K562 (cell line): ENCODE measurements around the gene PTGR1. TPM values are rescaled to one million over a fixed set of nuclear protein-coding genes. Genes with fewer than 3 reads are reported as not detected.

Experiments used
- ATAC-seq: fragments of 200-7000 bp; cut with Tn5 transposase; 3 replicates; pipeline ENCODE4 v1.9.1; 2020; ENCODE audit warnings: moderate library complexity
- BruUV-seq: library from RNA; stranded (reverse); fragments of 400-500 nt; replicated peaks from 2 replicates; lab custom pipeline; 2021; lab: Mats Ljungman, UMichigan
- CTCF ChIA-PET: fragments of 300-600 bp; formaldehyde crosslinking; extraction: SDS; loops from one replicate; lab custom pipeline; 2021; ENCODE audit warnings: low intra/inter-chr PET ratio; lab: Yijun Ruan, JAX
- POLR2A ChIA-PET: fragments of 300-600, 350-650 bp; sonication (Branson Sonifier 250); formaldehyde crosslinking; extraction: SDS; loops from one replicate; lab custom pipeline; 2021; ENCODE audit warnings: antibody characterized with exemption, inconsistent platforms; lab: Yijun Ruan, JAX
- DNase-seq, 4 experiments: peaks; one replicate each; pipeline versions ENCODE4 v3.0.0 to v3.0.0-alpha.2; 2011 to 2018; ENCODE audit warnings: low spot score in 3 of 4, mixed read lengths in 3 of 4; ENCODE audit errors: extremely low read depth in 1 of 4
- FAIRE-seq: peaks from 2 replicates; lab custom pipeline; 2011; peaks lifted over from hg19 to GRCh38; lab: Jason Lieb, UNC
- H2AFZ ChIP-seq: 2 replicates; pipeline ENCODE4 v1.6.0; 2011; ENCODE audit warnings: low read depth, low read length, control low read depth, inconsistent platforms
- H3K27ac ChIP-seq: fragments of 200-600 bp; 3 replicates; pipeline ENCODE4 v1.8.0; 2011; ENCODE audit warnings: low read depth, mild to moderate bottlenecking, control low read depth, inconsistent platforms, low read length, moderate library complexity, mixed read lengths; ENCODE audit errors: extremely low read depth
- H3K27me3 ChIP-seq, 2 experiments: fragments of 300-600 bp in 1 of 2; 2 replicates in 1 of 2; 3 replicates in 1 of 2; pipeline versions ENCODE4 v1.6.0 to v1.8.0; 2011; ENCODE audit warnings: inconsistent platforms in 2 of 2, low read length in 2 of 2, mild to moderate bottlenecking in 1 of 2, mixed read lengths in 1 of 2, moderate library complexity in 1 of 2; ENCODE audit not compliant: control insufficient read depth in 2 of 2, insufficient read depth in 2 of 2
- H3K36me3 ChIP-seq: fragments of 300-600 bp; 3 replicates; pipeline ENCODE4 v1.8.0; 2011; ENCODE audit warnings: mild to moderate bottlenecking, low read length, inconsistent platforms; ENCODE audit not compliant: control insufficient read depth, insufficient read depth
- H3K4me1 ChIP-seq, 2 experiments: fragments of 200-600 bp in 1 of 2; replicated peaks in 1 of 2; 2 replicates in 1 of 2; 3 replicates in 1 of 2; pipeline versions ENCODE4 v1.5.1 to v1.8.0; 2011; ENCODE audit warnings: inconsistent platforms in 2 of 2, low read length in 2 of 2, mild to moderate bottlenecking in 1 of 2, mixed read lengths in 1 of 2, moderate library complexity in 1 of 2; ENCODE audit not compliant: control insufficient read depth in 2 of 2, insufficient read depth in 2 of 2
- H3K4me2 ChIP-seq: 2 replicates; pipeline ENCODE4 v1.6.1; 2011; ENCODE audit warnings: low read length, control low read depth, inconsistent platforms, mixed read lengths; ENCODE audit not compliant: insufficient read depth
- H3K4me3 ChIP-seq: fragments of 200-600 bp; sonication (generic), shearing (Covaris generic); 2 replicates; pipeline ENCODE4 v1.5.1; 2016; ENCODE audit warnings: control low read depth, inconsistent platforms
- H3K79me2 ChIP-seq: fragments of 200-600 bp; 3 replicates; pipeline ENCODE4 v1.8.0; 2011; ENCODE audit warnings: low read length, inconsistent platforms; ENCODE audit not compliant: control insufficient read depth, insufficient read depth
- H3K9ac ChIP-seq, 2 experiments: 2 replicates each; pipeline versions ENCODE4 v1.6.0 to v1.6.1; 2011; ENCODE audit warnings: low read depth in 2 of 2, low read length in 2 of 2, control low read depth in 1 of 2, inconsistent platforms in 1 of 2, mild to moderate bottlenecking in 1 of 2, mixed read lengths in 1 of 2; ENCODE audit not compliant: insufficient read depth in 1 of 2
- H3K9me1 ChIP-seq: one replicate; pipeline ENCODE4 v1.6.0; 2011; ENCODE audit warnings: inconsistent platforms, mild to moderate bottlenecking, low read length, moderate library complexity; ENCODE audit not compliant: control insufficient read depth, insufficient read depth
- H3K9me3 ChIP-seq: replicated peaks from 2 replicates; pipeline ENCODE4 v1.5.1; 2011; ENCODE audit warnings: low read depth, low read length, inconsistent platforms; ENCODE audit not compliant: control insufficient read depth, insufficient read depth
- H4K20me1 ChIP-seq: replicated peaks from 2 replicates; pipeline ENCODE4 v1.6.1; 2011; ENCODE audit warnings: low read length, inconsistent platforms, mixed read lengths; ENCODE audit not compliant: control insufficient read depth, insufficient read depth
- CTCF ChIP-seq, 3 experiments: IDR thresholded peaks in 2 of 3; conservative IDR thresholded peaks in 1 of 3; 2 replicates each; pipeline ENCODE4 v1.5.1; 2011 to 2012; ENCODE audit warnings: low read length in 3 of 3, mild to moderate bottlenecking in 3 of 3, control low read depth in 2 of 3, improper control_type of control experiment in 1 of 3, inconsistent platforms in 1 of 3, low read depth in 1 of 3, mixed read lengths in 1 of 3, moderate library complexity in 1 of 3; ENCODE audit not compliant: insufficient read depth in 2 of 3
- KAT2B ChIP-seq: IDR thresholded peaks from one replicate; pipeline ENCODE4 v1.6.1; 2012; ENCODE audit warnings: low read depth, mild to moderate bottlenecking, control low read depth, inconsistent platforms, low read length, moderate library complexity
- RAD21 ChIP-seq, 2 experiments: fragments of 250-450 bp in 1 of 2; fragments of 450-650 bp in 1 of 2; sonication (Bioruptor Pico) in 1 of 2; formaldehyde crosslinking in 1 of 2; IDR thresholded peaks in 1 of 2; conservative IDR thresholded peaks in 1 of 2; 2 replicates each; pipeline versions ENCODE4 v1.4.0 to v1.8.0; 2020 to 2022; ENCODE audit warnings: mild to moderate bottlenecking in 2 of 2, moderate library complexity in 1 of 2
- REST ChIP-seq, 2 experiments: fragments of 450-650 bp; formaldehyde crosslinking in 1 of 2; IDR thresholded peaks; 2 replicates each; pipeline versions ENCODE4 v1.4.0 to v1.6.1; 2014 to 2020; ENCODE audit warnings: mild to moderate bottlenecking in 2 of 2, borderline replicate concordance in 1 of 2, low read depth in 1 of 2
- SMC3 ChIP-seq: conservative IDR thresholded peaks from 2 replicates; pipeline ENCODE4 v1.6.1; 2011; ENCODE audit warnings: low read depth, low read length, improper control_type of control experiment; ENCODE audit not compliant: insufficient read depth
- ZNF24 ChIP-seq: fragments of 450-650 bp; IDR thresholded peaks from 2 replicates; pipeline ENCODE4 v1.6.1; 2016
- WGBS: fragments of 100-300 bp; shearing (Covaris generic); methylation state at CpG from one replicate; pipeline ENCODE4 v1.1.6; 2016; ENCODE audit warnings: low coverage, mixed read lengths; ENCODE audit not compliant: insufficient coverage; ENCODE audit errors: missing lambda C conversion rate; 5-methylcytosine and 5-hydroxymethylcytosine counted together
- in situ Hi-C: fragments of 300-500 bp; cut with MboI; formaldehyde crosslinking; loops from 4 replicates; pipeline ENCODE4 v1.15.0; 2018; ENCODE audit warnings: inconsistent platforms, mixed read lengths
- intact Hi-C: fragments of 100-400 bp; cut with micrococcal nuclease; formaldehyde crosslinking; loops from 2 replicates; pipeline ENCODE4 v1.14.2; 2022
- polyA plus RNA-seq, 8 experiments: library from polyadenylated mRNA; depleted of rRNA in 4 of 8; stranded (reverse) in 5 of 8; unstranded in 3 of 8; fragments of >200 nt; fragmentation: Nextera tagmentation in 2 of 8; fragmentation: Illumina TruSeq in 1 of 8; extraction: Ambion mirVana in 2 of 8; extraction: Trizol in 1 of 8; gene quantifications; 2 replicates each; pipeline versions ENCODE4 v1.2.1 to v1.2.3, GENCODE V29; 2011 to 2014; ENCODE audit warnings: inconsistent platforms in 1 of 8, missing spikeins in 1 of 8
- total RNA-seq, 7 experiments: library from RNA; depleted of rRNA in 6 of 7; stranded (reverse); fragments of >200 nt in 6 of 7; fragmentation: Illumina TruSeq in 2 of 7; extraction: Trizol in 2 of 7; gene quantifications; 2 replicates each; pipeline versions ENCODE4 v1.2.1 to v1.2.3, GENCODE V29; 2011 to 2021; ENCODE audit warnings: low replicate concordance in 1 of 7

PTGR1 gene
- total and polyA plus RNA-seq, 9 of the 15 experiments (the other 6 are each of a cell fraction or from before 2014, with no cell fraction given) = 0.22 TPM; not detected in 8

DNA sequence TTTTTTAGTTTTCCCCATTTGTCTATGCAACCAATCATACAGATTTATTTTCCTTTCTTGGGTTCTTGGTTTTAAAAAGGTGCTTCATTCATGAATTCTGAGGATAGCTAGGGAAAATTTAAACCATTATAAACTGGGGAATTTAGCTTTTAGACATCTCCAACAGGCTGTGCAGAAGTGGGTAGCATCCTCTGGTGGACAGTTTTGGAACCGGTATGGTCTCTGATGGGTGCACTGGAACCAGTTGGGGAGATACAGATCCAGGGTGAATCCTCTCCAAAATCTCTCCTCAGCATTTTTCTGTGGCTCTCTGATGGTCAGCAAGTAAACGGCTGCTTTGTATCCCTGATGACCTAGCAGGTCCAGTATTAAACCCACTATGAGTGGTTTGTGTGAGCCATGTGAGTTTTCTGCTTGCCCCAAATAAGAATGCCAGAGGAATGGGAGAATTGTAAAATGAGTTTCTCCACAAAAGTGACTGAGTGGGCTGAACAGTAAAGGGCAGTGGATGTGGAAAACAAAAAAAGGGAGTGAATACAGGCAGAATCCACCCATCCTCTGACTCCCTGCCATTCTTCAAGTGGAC, 22.5 kb upstream of the PTGR1 start:
- Histone ChIP-seq H3K4me3 (no peak overlapping the region), H3K4me1 (no peaks in the 10 kb centered on the region), H3K9me1 (no peaks in the 10 kb centered on the region)
- in situ Hi-C loops = no loop called here
- peak; percentile 24 to 37 (median 32) for DNase-seq
- peak; percentile 30 to 50; a peak in 3 of 4 replicates for TF ChIP-seq RAD21 (CRISPR knock-in tag; conservative IDR thresholded peaks at IDR 0.05 in 1 of 2, IDR thresholded peaks at IDR 0.05 in 1 of 2)
- no peak for TF ChIP-seq KAT2B
- TF ChIP-seq SMC3 = 0 out of 2 replicates have a peak, but pooled peaks have one; percentile 24
- peak; percentile 51 to 65 (median 62) for TF ChIP-seq CTCF (IDR thresholded peaks at IDR 0.05 in 2 of 3, conservative IDR thresholded peaks at IDR 0.05 in 1 of 3; ENCODE audit: insufficient read depth in 2 of 3, low read depth in 1 of 3, low read length in 3 of 3)
- TF ChIP-seq ZNF24 = no peak
- peak; percentile 28; the same call in 1 of the 2 replicates for TF ChIP-seq REST (IDR thresholded peaks at IDR 0.05; ENCODE audit: borderline replicate concordance)
- no peak for TF ChIP-seq REST (CRISPR knock-in tag; IDR thresholded peaks at IDR 0.05; ENCODE audit: low read depth)
- TF ChIP-seq, all 486 proteins: peak for 4
- ChIA-PET POLR2A (interaction anchor here (0.6 to 0.8 kb wide), 2 partner anchors 21 to 193 kb away, joined by 4 to 5 read pairs; no protein-coding TSS in a partner anchor), CTCF (interaction anchor here (0.8 kb wide), 1 partner anchor 21 kb away, joined by 4 read pairs; no protein-coding TSS in a partner anchor)
- ATAC-seq (peak; percentile 89), FAIRE-seq (no peak)
- Histone ChIP-seq H3K4me2 (no peak overlapping the region), H3K36me3 (no peaks in the 10 kb centered on the region), H4K20me1 (no peaks in the 10 kb centered on the region), H3K9me3 (no peaks in the 10 kb centered on the region), H3K79me2 (no peaks in the 10 kb centered on the region), H3K27me3 (peaks cover 0 to 4% of the 10 kb centered on the region in 2 experiments; a peak in 1 of 5 replicates), H2AFZ (no peak overlapping the region), H3K9ac (no peak overlapping the region), H3K27ac (no peak overlapping the region)
- 0% methylated on average over 2 of the region's 2 CpGs for WGBS
- BruUV-seq = no TSS peak
- intact Hi-C loops = no loop called here
